OCI-LY7 (cell line): ENCODE measurements around the gene LGR5. TPM values are rescaled to one million over a fixed set of nuclear protein-coding genes. Genes with fewer than 3 reads are reported as not detected.

Experiments used
- BruUV-seq: library from RNA; stranded (reverse); fragments of 400-500 nt; replicated peaks from 2 replicates; lab custom pipeline; 2021; lab: Mats Ljungman, UMichigan
- CTCF ChIA-PET: fragments of 300-600 bp; sonication (Branson Sonifier 250); formaldehyde crosslinking; loops from one replicate; lab custom pipeline; 2022; ENCODE audit warnings: antibody characterized with exemption; ENCODE audit not compliant: unreplicated experiment; lab: Charles Lee
- POLR2A ChIA-PET: fragments of 300-600 bp; sonication (Branson Sonifier 250); formaldehyde crosslinking; loops from one replicate; lab custom pipeline; 2022; ENCODE audit warnings: antibody characterized with exemption; lab: Charles Lee
- DNase-seq: peaks from one replicate; pipeline ENCODE4 v3.0.0-alpha.2; 2015; ENCODE audit warnings: low spot score
- H2AFZ ChIP-seq: fragments of 200-600 bp; sonication (generic), shearing (Covaris generic); 2 replicates; pipeline ENCODE4 v1.6.1; 2014; ENCODE audit warnings: mild to moderate bottlenecking, antibody characterized with exemption, low read length, moderate library complexity
- H3K27ac ChIP-seq: fragments of 200-600 bp; sonication (generic); 2 replicates; pipeline ENCODE4 v1.5.1; 2014; ENCODE audit warnings: mixed run types, low read depth, mild to moderate bottlenecking, moderate library complexity, low read length, inconsistent platforms; ENCODE audit not compliant: poor library complexity, severe bottlenecking
- H3K36me3 ChIP-seq: fragments of 200-600 bp; sonication (generic); 2 replicates; pipeline ENCODE4 v1.6.1; 2014; ENCODE audit warnings: mild to moderate bottlenecking, antibody characterized with exemption, low read length, moderate library complexity, mixed read lengths; ENCODE audit not compliant: insufficient read depth
- H3K4me1 ChIP-seq: fragments of 200-600 bp; sonication (generic); 2 replicates; pipeline ENCODE4 v1.5.1; 2014; ENCODE audit warnings: mild to moderate bottlenecking, low read length; ENCODE audit not compliant: insufficient read depth, poor library complexity, severe bottlenecking
- H3K4me2 ChIP-seq: fragments of 200-600 bp; sonication (generic); 2 replicates; pipeline ENCODE4 v1.6.1; 2014; ENCODE audit warnings: mild to moderate bottlenecking, low read length
- H3K4me3 ChIP-seq: fragments of 200-600 bp; sonication (generic); 2 replicates; pipeline ENCODE4 v1.5.1; 2014; ENCODE audit warnings: mild to moderate bottlenecking, low read depth, low read length; ENCODE audit not compliant: poor library complexity, severe bottlenecking
- H3K79me2 ChIP-seq: fragments of 200-600 bp; sonication (generic); 2 replicates; pipeline ENCODE4 v1.6.1; 2016; ENCODE audit warnings: low read depth, mild to moderate bottlenecking, low read length, moderate library complexity, mixed read lengths; ENCODE audit not compliant: insufficient read depth
- H3K9me2 ChIP-seq: fragments of 200-600 bp; sonication (generic); 2 replicates; pipeline ENCODE4 v1.6.1; 2016; ENCODE audit warnings: mild to moderate bottlenecking, low read length, mixed read lengths; ENCODE audit not compliant: insufficient read depth
- H3K9me3 ChIP-seq: fragments of 200-600 bp; sonication (generic); 2 replicates; pipeline ENCODE4 v1.6.1; 2014; ENCODE audit warnings: mild to moderate bottlenecking, mixed run types, low read length, mixed read lengths
- H4K20me1 ChIP-seq: fragments of 200-600 bp; sonication (generic); 2 replicates; pipeline ENCODE4 v1.6.1; 2014; ENCODE audit warnings: mild to moderate bottlenecking, antibody characterized with exemption, low read length, moderate library complexity, mixed read lengths; ENCODE audit not compliant: insufficient read depth
- EZH2phosphoT487 ChIP-seq: fragments of 200-600 bp; sonication (generic); IDR thresholded peaks from 2 replicates; pipeline ENCODE4 v1.6.1; 2018; ENCODE audit warnings: low read depth, borderline replicate concordance, mild to moderate bottlenecking, mixed run types, antibody characterized with exemption, low read length, moderate library complexity, mixed read lengths
- intact Hi-C: fragments of 100-400 bp; cut with micrococcal nuclease; formaldehyde crosslinking; loops from one replicate; pipeline ENCODE4 v1.10.0; 2022; ENCODE audit not compliant: unreplicated experiment
- total RNA-seq, 2 experiments: library from RNA; depleted of rRNA in 1 of 2; stranded (reverse); fragments of >200 nt in 1 of 2; shearing (Covaris generic) in 1 of 2; gene quantifications; 2 replicates each; pipeline ENCODE4 v1.2.3, GENCODE V29; 2014 to 2022
- TF ChIP-seq, protein P1 (sequence below): fragments of 200-600 bp; sonication (generic); conservative IDR thresholded peaks from 2 replicates; pipeline ENCODE4 v1.5.1; 2014; ENCODE audit warnings: mild to moderate bottlenecking, antibody characterized with exemption, low read length, moderate library complexity, mixed read lengths

The LGR5 gene
- total RNA-seq, 2 experiments from 2014 or later = 0.51 TPM; not detected in 1

DNA sequence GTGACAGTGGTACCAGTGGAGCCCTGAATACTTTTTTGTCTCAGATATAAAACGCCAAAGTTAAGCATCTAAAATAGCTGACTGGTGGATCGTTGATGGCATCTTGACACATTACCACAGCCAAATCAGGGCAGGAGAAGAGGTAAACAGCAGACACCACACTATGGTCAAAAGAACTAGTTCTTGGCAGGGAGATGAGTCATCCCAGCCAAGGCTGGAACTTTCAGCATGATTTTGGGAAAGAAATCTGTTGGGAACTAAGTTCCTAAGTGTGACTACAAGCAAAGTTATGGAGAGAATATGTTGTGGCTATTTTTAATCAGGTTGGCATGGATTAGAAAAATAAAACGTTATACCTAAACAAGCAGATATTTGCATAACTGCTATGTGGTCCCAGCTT is 36.9 kb downstream of the LGR5 start:
- Histone ChIP-seq H3K36me3 (no peaks in the 10 kb centered on the region), H3K4me2 (no peak overlapping the region), H3K27ac (no peak overlapping the region), H3K4me3 (no peak overlapping the region), H3K9me2 (no peaks in the 10 kb centered on the region), H3K79me2 (no peaks in the 10 kb centered on the region), H2AFZ (no peak overlapping the region), H4K20me1 (no peaks in the 10 kb centered on the region), H3K4me1 (no peaks in the 10 kb centered on the region), H3K9me3 (no peaks in the 10 kb centered on the region)
- ChIA-PET CTCF (no interaction called here), POLR2A (interaction anchor here (0.6 kb wide), 1 partner anchor 636 kb away, joined by 3 read pairs; no protein-coding TSS in a partner anchor)
- intact Hi-C loops = no loop called here
- TF ChIP-seq, protein P1, sequence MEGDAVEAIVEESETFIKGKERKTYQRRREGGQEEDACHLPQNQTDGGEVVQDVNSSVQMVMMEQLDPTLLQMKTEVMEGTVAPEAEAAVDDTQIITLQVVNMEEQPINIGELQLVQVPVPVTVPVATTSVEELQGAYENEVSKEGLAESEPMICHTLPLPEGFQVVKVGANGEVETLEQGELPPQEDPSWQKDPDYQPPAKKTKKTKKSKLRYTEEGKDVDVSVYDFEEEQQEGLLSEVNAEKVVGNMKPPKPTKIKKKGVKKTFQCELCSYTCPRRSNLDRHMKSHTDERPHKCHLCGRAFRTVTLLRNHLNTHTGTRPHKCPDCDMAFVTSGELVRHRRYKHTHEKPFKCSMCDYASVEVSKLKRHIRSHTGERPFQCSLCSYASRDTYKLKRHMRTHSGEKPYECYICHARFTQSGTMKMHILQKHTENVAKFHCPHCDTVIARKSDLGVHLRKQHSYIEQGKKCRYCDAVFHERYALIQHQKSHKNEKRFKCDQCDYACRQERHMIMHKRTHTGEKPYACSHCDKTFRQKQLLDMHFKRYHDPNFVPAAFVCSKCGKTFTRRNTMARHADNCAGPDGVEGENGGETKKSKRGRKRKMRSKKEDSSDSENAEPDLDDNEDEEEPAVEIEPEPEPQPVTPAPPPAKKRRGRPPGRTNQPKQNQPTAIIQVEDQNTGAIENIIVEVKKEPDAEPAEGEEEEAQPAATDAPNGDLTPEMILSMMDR = no peak
- TF ChIP-seq EZH2phosphoT487 = no peak
- no TSS peak for BruUV-seq
- DNase-seq = no peak

DNA sequence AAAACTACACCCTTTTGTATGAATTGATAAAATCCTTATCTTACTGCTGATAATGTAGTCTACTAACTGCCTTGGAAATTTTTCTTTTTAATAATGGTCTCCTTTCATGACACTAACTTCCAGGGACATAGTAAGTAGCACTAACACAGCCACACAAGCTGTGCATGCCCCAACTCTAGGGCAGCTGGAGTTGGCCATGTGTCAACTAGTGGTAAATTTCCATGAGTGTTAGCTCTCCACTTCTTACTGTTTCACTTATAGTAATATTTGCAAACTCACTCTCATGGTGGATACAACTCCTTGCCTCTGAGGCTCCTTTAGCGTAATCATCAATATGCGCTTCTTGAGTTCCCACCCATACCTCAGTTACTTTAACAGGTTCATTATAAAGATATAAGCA is 38.0 kb downstream of the LGR5 start:
- ChIA-PET POLR2A (interaction anchor here (1.0 kb wide), 1 partner anchor 10 kb away, joined by 4 read pairs; no protein-coding TSS in a partner anchor), CTCF (no interaction called here)
- Histone ChIP-seq H4K20me1 (no peaks in the 10 kb centered on the region), H2AFZ (no peak overlapping the region), H3K4me1 (no peaks in the 10 kb centered on the region), H3K4me3 (no peak overlapping the region), H3K79me2 (no peaks in the 10 kb centered on the region), H3K9me2 (no peaks in the 10 kb centered on the region), H3K4me2 (no peak overlapping the region), H3K9me3 (no peaks in the 10 kb centered on the region), H3K36me3 (no peaks in the 10 kb centered on the region), H3K27ac (no peak overlapping the region)
- intact Hi-C loops = no loop called here
- BruUV-seq = no TSS peak
- TF ChIP-seq, protein P1 = no peak
- no peak for TF ChIP-seq EZH2phosphoT487
- DNase-seq = no peak

DNA sequence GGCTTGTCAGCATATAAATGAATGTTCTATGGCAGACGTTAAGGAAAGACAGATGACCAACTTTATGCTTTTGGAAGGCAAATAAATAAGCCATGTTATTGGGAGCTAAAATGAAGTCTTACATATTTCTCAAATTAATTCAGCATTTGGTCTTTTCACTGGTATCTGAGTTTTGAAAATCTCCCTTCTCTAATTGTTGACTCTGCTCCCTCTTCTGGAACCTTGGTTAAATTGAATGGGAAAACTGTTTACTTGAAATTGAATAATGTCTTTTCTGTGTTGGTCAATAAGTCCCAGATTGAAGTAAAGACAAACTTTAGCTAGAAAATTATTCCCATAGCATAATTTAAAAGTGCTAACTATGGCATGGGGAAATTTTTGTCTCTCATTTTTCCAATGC is 38.7 kb downstream of the LGR5 start:
- Histone ChIP-seq H3K9me2 (no peaks in the 10 kb centered on the region), H2AFZ (no peak overlapping the region), H3K4me2 (no peak overlapping the region), H3K36me3 (no peaks in the 10 kb centered on the region), H3K9me3 (no peaks in the 10 kb centered on the region), H3K4me1 (no peaks in the 10 kb centered on the region), H3K4me3 (no peak overlapping the region), H3K27ac (no peak overlapping the region), H3K79me2 (no peaks in the 10 kb centered on the region), H4K20me1 (no peaks in the 10 kb centered on the region)
- no peak for DNase-seq
- ChIA-PET CTCF (no interaction called here), POLR2A (no interaction called here)
- no TSS peak for BruUV-seq
- intact Hi-C loops = no loop called here
- no peak for TF ChIP-seq EZH2phosphoT487
- TF ChIP-seq, protein P1 = no peak
